ENCODE data around the gene DPEP1.
A peak's percentile ranks its signal among the peaks of the same experiment; 100 is the strongest.

DPEP1 gene

GRCh38 chr16:89678258-89678657, 64.8 kb downstream of the DPEP1 start:
- Mint-ChIP-seq H3K9me3 (no peaks in the 10 kb centered on the region), H3K27me3 (ENCODE audit: low read depth) (no peaks in the 10 kb centered on the region), H3K36me3 (ENCODE audit: low read depth) (peaks cover 2% of the 10 kb centered on the region), H3K4me1 (ENCODE audit: low read depth) (no peaks in the 10 kb centered on the region), H3K4me3 (no peak overlapping the region), H3K27ac (no peak overlapping the region)

- Mint-ChIP-seq H3K4me1 (ENCODE audit: low read depth) (peaks cover 10% of the 10 kb centered on the region), H3K4me3 (peak overlapping the region; percentile 34), H3K27me3 (ENCODE audit: low read depth) (no peaks in the 10 kb centered on the region), H3K36me3 (ENCODE audit: low read depth) (peaks cover 12% of the 10 kb centered on the region), H3K9me3 (peaks cover 5% of the 10 kb centered on the region), H3K27ac (no peak overlapping the region)
Measured at GRCh38 chr16:89685916-89686315, 72.5 kb downstream of the DPEP1 start.

- peaks cover 12% of the 10 kb centered on the region for H3K36me3 Mint-ChIP-seq (ENCODE audit: low read depth)
- peak within 1 kb of the TSS; percentile 89 for H3K27ac Mint-ChIP-seq
- H3K4me1 Mint-ChIP-seq (ENCODE audit: low read depth), result peaks cover 10% of the 10 kb centered on the region
- peaks cover 5% of the 10 kb centered on the region for H3K9me3 Mint-ChIP-seq
- H3K27me3 Mint-ChIP-seq (ENCODE audit: low read depth), result no peaks in the 10 kb centered on the region
- peak within 1 kb of the TSS; percentile 93 for H3K4me3 Mint-ChIP-seq
Measured at GRCh38 chr16:89686520-89687091, 73.2 kb downstream of the DPEP1 start, which contains the start of gene CDK10. CDK10 (plus strand) TSS chr16:89686689; CDS start chr16:89686711, 22 bp downstream.

- H3K27me3 Mint-ChIP-seq (ENCODE audit: low read depth), result no peaks in the 10 kb centered on the region
Measured at GRCh38 chr16:89687092-89687940, 73.9 kb downstream of the DPEP1 start.

More at GRCh38 chr16:89687092-89687940, 73.9 kb downstream of the DPEP1 start:
- peaks cover 12% of the 10 kb centered on the region for H3K36me3 Mint-ChIP-seq (ENCODE audit: low read depth)
- H3K4me3 Mint-ChIP-seq, result peak overlapping the region; percentile 81
- peak overlapping the region; percentile 63 for H3K27ac Mint-ChIP-seq
- peaks cover 10% of the 10 kb centered on the region for H3K4me1 Mint-ChIP-seq (ENCODE audit: low read depth)
- peaks cover 5% of the 10 kb centered on the region for H3K9me3 Mint-ChIP-seq

Measured in T-helper 1 cell treated with Interleukin-12 subunit alpha and Interleukin-12 subunit beta and Interleukin-4 antibody, amounts not matched to agents 30 μg/mL and 1 μg/mL, for 36 hours (primary cell).